Hindlimb muscle (tissue), 1 donor: ENCODE data around the gene KDM1A. TPM values are rescaled to one million over a fixed set of nuclear protein-coding genes. Genes with fewer than 3 reads are reported as not detected.

ENCODE experiments used
- DNase-seq: peaks from one replicate; pipeline ENCODE4 v3.0.0-alpha.2; 2013
- polyA plus RNA-seq: library from polyadenylated mRNA; unstranded; fragments of 120-200 nt; gene quantifications from one replicate; pipeline ENCODE4 v1.2.1, GENCODE V29; 2013; ENCODE audit not compliant: insufficient read length

The KDM1A gene
- polyA plus RNA-seq, 1 donor = 74.3 TPM

DNA sequence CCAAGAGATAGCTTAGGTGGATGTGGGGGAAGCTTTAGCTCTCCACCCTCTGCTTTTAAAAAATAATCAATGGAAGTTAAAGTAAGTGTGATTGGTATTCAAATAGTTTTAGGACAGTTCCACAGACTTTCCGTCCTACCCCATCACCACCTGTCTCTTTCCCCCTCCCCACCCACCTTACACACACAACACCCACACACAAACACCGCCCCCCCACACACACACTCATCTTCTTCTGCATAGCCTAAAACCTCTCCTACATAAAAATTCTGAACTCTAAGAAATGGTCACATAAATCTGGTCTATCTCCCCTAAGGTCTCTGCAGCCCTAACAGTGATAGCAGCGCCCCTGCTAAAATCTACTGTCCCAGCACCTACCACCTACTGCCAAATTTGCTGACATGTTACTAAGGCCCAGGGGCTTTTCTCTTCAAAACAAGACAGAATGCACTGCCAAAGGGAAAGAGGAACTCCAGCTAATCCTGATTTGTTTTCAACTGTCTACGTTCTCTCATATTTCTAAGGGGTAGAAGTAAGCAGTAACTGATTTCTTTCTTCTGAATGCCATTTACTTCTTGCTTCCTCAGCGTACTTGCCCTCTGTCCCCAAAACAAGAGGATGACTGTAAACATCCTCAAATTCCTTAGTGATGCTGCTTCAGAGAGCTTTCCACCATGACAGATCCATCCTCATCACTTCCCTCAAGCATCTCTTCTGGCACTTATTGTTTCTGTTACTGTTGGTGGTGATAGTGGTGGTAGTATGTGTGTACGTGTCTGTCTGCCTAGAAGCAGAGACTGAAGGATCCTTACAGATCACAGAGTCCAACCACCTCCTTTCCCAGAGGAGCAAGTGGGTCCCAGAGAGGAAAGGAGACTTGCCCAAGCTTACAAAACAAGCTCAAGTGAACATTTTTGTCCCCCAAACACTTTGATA, 92.6 kb downstream of the KDM1A start:
- no peak for DNase-seq

DNA sequence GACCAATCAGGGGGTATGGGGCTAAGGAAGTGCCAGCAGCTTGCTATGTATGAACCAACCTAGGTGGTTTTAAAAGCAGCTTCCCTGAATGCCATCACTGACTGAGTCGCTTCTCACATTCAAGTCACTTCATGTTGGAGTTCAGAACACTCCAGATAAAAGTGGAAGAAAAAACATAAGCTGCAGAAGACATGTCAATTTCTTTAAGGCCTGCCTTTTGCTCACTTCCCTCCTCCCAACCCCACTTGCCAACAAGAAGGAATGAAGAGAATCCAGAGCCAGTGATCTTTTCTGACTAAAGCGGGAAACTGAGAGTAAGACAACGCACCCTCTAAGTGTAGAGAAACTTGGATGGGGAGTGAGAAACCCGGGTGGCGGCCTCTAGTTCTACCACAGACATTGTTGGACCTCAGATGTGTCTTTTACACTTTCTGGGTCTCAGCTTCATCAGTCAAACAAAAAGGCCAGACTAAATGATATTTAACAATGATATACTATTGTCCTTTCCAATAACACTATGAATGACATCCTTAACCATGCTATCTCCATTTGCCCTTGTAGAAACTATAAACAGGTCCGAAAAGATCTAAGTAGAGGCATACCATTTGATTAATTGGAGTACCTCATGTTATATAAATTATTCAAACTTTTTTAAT, 95.3 kb downstream of the KDM1A start:
- no peak for DNase-seq

DNA sequence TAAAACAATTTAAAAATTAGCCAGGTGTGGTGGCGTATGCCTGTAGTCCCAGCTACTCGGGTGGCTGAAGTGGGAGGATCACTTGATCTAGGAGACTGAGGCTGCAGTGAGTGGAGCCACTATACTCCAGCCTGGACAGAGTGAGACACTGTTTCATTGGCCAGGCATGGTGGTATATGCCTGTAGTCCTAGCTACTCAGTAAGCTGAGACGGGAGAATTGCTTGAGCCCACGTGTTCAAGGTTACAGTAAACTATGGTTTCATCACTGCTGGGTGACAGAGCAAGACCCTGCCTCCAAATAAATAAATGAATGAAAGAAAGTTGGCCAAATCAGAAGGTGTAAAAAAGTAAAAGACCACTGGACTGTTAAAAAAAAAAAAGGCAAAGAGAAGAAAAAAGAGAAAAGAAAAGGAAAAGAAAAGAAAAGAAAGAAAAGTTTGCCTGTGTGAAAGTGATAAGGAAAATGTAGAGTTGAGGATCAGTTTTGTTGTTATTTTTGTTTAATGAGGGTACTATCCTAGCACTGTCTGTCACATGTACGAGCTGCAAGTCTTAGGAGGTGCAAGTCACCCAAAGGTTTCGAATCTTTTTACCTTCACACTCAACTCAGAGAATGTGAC, 97.1 kb downstream of the KDM1A start:
- no peak for DNase-seq

DNA sequence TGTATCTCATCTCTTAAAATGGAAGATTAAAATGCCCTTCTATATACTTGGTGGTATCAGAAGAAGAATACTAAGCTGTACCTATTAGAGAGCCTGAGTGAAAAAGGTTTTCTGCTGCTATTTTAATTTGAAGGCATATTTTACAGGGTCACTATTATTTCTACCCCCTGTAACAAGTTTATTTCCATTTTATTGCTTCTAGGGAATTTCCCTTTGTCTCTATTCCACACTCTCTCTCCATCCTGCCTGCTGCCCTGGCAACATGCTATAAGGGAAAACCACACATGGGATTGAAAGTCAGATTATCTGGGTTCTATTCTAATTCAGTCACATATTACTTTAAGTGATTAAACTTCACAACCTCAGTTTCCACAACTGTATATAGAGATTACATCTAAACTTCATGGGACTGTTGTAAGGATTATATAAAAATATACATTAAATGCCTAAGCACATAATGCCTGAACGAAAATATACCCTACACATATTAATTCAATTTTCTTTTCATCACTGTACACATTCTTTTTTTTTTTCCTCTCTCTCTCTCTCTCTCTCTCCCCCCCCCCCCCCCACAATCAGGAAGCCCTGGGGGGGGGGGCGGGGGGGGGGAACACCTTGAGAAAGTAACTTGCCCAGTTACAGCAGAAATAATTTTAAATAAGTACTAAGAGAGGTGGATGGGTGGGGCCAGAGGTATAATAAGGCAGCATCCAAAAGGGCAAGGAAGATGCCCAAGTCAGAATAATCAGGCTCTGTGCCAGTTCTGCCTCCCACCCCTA, 97.8 kb downstream of the KDM1A start:
- no peak for DNase-seq

DNA sequence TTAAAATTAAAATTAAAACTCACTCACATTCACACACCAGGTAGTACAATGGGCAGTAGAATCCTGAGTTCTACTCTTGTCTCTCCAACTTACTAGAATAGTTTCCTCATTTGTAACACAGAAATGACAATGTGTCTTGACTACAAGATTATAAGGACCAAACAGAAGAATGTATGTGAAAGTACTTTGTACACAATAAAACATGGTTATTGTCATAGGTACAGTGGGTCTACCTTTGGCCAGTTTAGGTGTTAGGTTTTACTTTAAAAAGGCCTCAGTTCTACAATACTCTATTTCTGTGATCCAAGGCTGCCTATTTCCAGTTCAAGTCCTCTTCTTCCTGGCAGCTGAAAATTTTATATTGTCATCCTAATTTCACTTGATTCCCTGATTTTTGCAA, 99.1 kb downstream of the KDM1A start:
- no peak for DNase-seq

DNA sequence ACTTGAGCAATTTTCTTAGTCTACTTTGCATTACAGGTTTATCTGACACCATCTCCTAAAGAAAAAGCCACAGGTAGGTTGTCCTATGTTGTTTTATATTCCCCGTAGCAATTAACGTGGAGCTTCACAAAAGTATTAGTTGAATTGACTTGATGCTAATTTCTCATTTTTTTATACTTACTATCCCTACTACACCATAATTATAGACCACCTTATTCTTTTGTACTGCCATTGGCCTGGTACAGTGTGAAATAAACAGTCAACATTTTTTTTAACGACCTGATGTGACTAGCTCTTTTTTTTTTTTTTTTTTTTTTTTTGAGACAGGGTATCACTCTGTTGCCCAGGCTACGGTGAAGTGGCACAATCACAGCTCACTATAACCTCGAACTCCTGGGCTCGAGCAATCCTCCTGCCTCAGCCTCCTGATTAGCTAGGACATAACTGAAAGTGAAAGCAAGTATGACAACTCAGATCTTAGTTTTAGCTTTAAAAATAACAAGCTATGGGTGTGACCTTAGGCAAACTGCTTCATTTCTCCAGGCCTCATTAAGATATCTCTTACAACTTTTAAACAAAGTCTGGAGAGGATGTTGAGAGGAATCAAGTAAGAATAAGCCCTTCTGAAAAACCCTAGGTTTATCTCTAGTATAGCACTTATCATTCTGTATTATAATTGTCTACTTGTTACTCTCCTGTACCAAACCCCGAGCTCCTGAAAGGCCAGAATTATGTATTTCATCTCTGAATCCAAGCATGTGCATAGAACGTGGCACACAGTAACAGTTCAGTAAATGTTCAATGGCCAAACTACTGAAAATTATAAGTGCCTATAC, 99.9 kb downstream of the KDM1A start:
- no peak for DNase-seq

DNA sequence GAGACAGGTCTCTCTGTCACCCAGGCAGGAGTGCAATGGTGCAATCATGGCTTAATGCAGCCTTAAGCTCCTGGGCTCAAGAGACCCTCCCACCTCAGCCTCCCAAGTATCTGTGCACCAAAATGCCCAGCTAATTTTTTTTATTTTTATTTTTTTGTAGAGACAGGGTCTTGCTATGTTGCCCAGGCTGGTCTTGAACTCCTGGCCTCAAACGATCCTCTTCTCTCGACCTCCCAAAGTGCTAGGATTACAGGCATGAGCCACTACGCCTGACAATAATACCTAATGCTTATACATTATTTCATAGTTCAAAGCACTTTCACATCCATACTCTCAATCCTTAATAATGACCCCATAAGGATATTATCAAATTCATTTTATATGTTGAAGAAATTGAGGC, 101.1 kb downstream of the KDM1A start:
- no peak for DNase-seq

DNA sequence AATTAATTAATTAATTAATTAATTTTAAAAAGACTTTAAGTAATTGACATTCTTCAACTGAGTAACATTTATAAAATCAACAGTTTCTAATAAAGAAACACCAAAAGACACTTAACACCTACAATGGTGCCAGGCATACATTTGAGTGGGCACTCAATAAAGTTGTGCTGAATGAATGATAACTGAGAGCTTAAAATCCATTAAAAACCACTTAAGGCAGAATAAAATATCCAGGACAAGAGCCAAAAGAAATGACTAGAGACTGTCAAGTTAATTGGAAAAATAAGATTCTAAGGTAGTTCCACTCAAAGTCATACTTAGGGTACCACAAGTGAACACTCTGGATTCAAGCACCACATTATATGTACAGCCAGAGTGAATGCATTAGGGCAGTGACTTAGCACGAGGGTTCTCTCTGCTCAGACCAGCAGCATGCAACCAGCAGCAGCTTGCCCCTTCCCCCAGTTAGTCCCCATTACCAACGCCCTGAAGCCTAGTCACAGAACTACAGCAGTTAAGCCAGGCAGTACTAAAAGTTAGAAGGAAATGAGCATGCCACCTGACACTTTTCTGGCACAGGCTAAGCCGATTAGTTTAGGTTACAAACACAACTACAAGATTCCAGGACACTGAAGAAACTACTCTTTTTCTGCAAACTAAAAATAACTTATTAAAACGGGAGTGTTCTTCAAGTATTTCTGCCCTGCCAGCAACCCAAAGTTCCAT, 102.9 kb downstream of the KDM1A start:
- DNase-seq = peak; percentile 47

DNA sequence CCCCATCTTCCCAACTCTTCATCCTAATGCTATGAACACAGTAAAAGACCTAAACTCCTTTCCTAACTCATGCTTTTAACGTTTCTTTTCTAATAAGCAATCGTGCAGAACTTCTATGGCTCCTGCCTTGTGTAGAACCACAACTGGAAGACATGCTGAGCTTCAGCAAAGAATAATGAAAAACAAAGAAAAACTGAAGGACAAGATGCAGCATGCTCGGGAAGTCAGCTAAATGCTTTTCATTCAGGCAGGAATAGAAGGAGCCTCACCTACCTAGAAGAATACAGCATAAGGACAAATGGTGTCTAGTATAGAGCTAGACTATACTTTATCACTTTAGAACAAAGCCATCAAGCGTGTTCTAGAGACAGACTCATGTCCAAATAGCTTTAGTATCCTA, 103.5 kb downstream of the KDM1A start:
- DNase-seq = no peak

DNA sequence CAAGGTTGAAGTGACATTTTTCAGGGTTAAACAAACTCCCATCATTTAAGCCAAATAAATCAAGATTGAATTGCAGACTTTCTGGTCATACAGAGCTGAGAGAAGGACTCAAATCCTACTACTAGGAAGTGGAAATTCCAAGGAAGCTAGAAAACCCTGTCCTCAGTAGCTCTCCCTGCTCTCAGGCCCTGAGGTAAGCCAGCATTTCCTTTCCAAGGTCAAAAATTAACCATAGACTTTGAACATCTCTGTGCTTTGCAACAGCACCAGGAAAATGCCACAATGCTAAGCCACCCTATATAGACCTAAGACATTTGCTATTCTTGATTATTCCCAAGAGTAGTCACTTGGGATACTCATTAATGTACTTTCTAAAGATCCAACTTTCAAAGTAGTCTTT, 104.3 kb downstream of the KDM1A start:
- no peak for DNase-seq

DNA sequence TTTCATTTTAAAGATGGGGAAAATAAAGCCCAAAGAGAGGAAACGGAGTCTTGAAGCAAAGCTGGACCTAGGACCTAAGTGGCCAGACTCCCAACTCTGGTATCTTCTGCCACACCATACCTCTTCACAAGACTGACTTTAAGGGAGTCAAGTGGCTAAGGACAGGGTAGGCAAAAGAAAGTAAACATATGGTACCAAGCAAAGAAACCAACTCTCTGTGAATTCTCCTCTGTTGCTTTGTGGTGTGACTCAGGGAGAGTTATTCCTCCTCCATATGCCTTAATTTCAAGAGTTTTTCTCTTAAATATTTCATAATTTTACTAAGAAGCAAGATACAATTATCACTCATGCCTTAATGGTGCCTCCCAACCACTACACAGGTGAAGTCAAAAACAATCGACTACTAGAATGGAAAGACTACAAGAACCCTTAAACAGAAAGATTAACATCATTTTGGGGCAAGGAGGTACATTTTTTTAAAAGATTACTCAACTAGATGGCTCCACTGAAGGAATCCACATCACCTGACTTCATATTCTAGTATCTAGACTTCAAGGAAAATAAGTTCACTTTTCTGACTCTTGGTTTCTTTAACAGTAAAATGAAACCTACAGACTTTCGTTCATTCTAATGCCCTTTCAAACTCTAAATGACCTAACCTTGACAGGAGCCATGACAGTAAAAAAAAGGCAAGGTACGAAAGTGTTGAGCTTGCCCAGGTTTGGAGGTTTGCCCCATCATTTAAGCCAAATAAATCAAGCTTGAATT, 105.2 kb downstream of the KDM1A start:
- no peak for DNase-seq

DNA sequence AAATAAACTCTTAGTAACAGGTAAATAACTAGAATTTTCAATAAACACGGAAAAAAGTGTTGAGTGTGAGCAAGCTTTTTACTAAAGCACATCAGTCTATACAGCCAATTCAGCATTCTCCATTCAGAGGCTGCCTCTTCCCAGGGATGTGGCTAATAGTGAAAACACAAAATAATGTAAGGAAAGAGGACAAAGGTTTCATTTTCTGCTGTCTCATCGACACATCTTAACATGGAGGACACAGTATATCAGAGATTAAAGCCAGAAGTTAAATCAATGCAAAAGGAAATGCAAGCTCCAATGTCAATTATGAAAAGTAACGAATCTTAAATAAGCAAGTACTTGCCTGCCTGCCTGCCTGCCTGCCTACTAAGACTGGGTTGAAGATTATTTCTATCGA, 106.2 kb downstream of the KDM1A start:
- DNase-seq = no peak

DNA sequence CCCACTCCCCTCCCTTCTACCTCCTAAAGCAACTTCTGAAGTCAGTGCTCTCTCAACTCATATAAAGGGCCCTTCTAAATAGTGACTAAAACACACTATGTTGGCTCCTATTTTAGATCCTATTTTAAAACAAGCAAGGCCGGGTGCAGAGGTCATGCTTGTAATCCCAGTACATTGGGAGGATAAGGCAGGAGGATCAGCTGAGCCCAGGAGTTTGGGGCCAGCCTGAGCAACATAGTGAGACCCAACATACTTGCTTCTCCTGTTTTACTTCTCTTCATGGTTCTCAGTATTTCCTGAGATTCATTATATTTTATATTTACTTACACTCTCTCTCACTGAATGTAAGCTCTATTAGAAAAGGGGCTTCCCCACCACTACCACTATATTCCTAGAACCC, 106.9 kb downstream of the KDM1A start:
- DNase-seq = no peak

DNA sequence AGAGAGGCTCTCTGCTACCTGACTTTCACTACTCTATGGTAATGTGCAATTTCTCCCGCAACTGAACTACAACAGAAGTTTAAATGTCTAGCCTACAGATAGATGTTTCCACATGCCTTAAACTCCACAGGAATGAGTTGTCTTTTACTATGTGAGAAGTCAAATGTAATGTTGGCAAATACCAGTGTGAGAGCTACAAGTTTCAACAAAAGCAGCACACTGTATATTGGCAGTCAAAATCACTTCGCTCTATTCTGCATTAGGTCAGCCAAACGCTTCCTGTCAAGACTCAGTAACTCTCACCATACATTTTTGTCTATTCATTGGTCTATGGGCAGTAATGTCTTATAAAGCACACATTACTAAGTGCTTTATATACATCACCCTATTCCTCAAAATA, 107.5 kb downstream of the KDM1A start:
- no peak for DNase-seq

DNA sequence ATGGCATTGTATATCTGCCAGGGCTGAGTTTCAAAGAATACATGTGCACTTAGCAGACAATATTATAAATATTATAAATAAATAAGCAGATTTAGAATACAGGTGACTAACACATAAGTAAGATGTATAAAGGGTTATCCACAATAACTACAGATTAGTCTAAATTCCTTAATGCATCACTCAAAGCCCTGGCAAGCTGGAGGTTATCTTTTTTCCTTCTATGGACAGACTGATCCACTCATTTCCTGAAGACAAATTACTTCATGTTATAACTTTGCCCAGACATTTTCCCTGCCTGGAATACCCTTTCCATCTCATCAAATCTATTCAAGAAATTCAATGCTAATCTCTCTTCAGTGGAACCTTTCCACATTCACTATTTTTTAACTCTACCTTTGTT, 110.6 kb downstream of the KDM1A start:
- no peak for DNase-seq

DNA sequence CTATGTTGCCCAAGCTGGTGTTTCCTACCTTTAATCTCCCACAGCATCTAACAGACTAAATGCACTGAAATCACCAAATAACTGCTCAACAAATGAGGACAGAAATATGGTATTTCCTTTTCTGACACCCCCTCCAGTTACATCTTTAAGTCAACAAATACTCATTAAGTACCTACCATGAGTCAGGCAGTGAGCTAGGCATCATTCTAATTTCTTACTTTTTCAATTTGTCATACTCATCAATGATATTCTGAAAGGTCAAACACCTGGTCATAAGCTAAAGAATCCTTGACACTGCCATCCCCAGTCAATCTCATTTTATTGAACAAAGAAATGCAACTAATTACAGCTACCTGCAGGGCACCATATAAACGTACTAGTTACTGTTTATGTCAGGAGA, 112.8 kb downstream of the KDM1A start:
- no peak for DNase-seq
